Posterior vena cava (tissue), 2 donors: ENCODE measurements around the gene GALNT2. TPM values are rescaled to one million over a fixed set of nuclear protein-coding genes. Genes with fewer than 3 reads are reported as not detected.

Source experiments
- DNase-seq: peaks from one replicate; pipeline ENCODE4 v3.0.0-alpha.2; 2020; ENCODE audit warnings: low spot score
- intact Hi-C, 2 donors: fragments of 100-400 bp; cut with DNase I; formaldehyde crosslinking; loops; one replicate each; pipeline versions ENCODE4 v1.14.1 to v1.14.2; 2022 to 2023
- total RNA-seq, 2 donors: library from RNA; stranded (reverse); fragmentation: NEBNext Ultra II Directional; extraction: Animal tissue kit (Norgen Biotek cat#: 25700); gene quantifications; one replicate each; pipeline ENCODE4 v1.2.1, GENCODE V29; 2021
- donor health status: DM: yes; HTN: yes; CAD: no.
- donor health status: DM: yes; HTN: yes; CAD: no.

GALNT2 gene
- total RNA-seq, 2 donors from 2014 or later, result 72.6 to 79.6 TPM

GRCh38 chr1:230322967-230323547 lies 256.0 kb downstream of the GALNT2 start:
- no peak for DNase-seq
- intact Hi-C loops, result no loop called here

- DNase-seq, result no peak
- intact Hi-C loops, result no loop called here
Observed at GRCh38 chr1:230323686-230324085, 256.6 kb downstream of the GALNT2 start.

- DNase-seq, result peak; percentile 71
- intact Hi-C loops, result no loop called here
Observed at GRCh38 chr1:230326971-230327891, 260.2 kb downstream of the GALNT2 start.

GRCh38 chr1:230327892-230328284 lies 260.9 kb downstream of the GALNT2 start:
- intact Hi-C loops, result no loop called here

GRCh38 chr1:230328342-230329015 lies 261.4 kb downstream of the GALNT2 start:
- DNase-seq, result no peak
- intact Hi-C loops, result no loop called here

More at GRCh38 chr1:230327892-230328284, 260.9 kb downstream of the GALNT2 start:
- DNase-seq, result peak; percentile 41

GRCh38 chr1:230330157-230330556 lies 263.1 kb downstream of the GALNT2 start:
- DNase-seq, result peak; percentile 41
- intact Hi-C loops, result loop anchor here in 1 of 2 donors (5.0 kb wide), 1 partner anchor 938 kb away; no protein-coding TSS in a partner anchor
